ENCODE measurements around the gene IDH1. TPM values are rescaled to one million over a fixed set of nuclear protein-coding genes. Genes with fewer than 3 reads are reported as not detected.
"Not testable (repeated sequence)": the region's sequence is repeated elsewhere in the genome, so short reads cannot be mapped to it uniquely, and the experiment has no call there.

IDH1 gene
- total RNA-seq, 2 donors from 2014 or later, result 103 to 314 TPM

GRCh38 chr2:208265371-208265800, 10.5 kb upstream of the IDH1 start:
- Histone ChIP-seq H3K4me3 (peak overlapping the region; percentile 74 to 93), H3K27ac (peak overlapping the region; percentile 92 to 95), H3K9me3 (no peaks in the 10 kb centered on the region), H3K27me3 (replicated peaks; ENCODE audit: insufficient read depth) (no peaks in the 10 kb centered on the region), H3K4me1 (replicated peaks) (no peaks in the 10 kb centered on the region), H3K36me3 (no peaks in the 10 kb centered on the region)
- intact Hi-C loops (cut with DNase I), result loop anchor here (5.0 to 10.0 kb wide), 2 partner anchors 87 to 651 kb away; no protein-coding TSS in a partner anchor
- TF ChIP-seq POLR2A (IDR thresholded peaks at IDR 0.05) (no peak), CTCF (IDR thresholded peaks at IDR 0.05) (no peak), POLR2AphosphoS5 (IDR thresholded peaks at IDR 0.05) (no peak)
- WGBS, result 9% methylated on average over 9 of the region's 9 CpGs
- no peak for DNase-seq (ENCODE audit: low spot score)

DNA sequence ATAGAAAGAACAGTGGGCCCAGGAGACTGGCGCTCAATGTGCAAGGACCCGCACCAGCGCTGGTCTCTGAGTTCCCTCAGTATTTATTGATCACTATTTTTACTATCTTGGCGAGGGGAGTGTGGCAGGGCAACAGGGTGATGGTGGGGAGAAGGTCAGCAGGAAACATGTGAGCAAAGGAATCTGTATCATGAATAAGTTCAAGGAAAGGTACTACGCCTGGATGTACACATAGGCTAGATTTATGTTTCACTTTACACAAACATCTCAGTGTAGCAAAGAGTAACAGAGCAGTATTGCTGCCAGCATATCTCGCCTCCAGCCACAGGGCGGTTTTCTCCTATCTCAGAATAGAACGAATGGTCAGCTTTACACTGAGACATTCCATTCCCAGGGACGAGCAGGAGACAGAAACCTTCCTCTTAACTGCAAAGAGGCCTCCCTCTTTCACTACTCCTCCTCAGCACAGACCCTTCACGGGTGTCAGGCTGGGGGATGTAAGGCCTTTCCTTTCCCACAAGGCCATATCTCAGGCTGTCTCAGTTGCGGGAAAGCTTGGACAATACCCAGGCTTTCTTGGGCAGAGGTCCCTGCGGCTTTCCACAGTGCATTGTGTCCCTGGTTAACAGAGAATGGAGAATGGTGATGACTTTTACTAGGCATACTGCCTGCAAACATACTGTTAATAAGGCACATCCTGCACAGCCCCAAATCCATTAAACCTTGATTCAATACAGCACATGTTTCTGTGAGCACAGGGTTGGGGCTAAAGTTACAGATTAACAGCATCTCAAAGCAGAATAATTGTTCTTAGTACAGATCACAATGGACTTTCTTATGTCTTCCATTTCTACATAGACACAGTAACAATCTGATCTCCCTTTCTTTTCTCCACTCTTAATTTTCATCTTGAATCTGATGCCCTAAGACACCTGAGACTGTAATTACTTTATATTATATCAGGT, 2.3 kb upstream of the IDH1 start:
- H3K9me3 ChIP-seq; H3K27me3 ChIP-seq (replicated peaks; ENCODE audit: insufficient read depth); H3K4me1 ChIP-seq (replicated peaks); H3K4me3 ChIP-seq; H3K36me3 ChIP-seq: not testable (repeated sequence)
- TF ChIP-seq POLR2AphosphoS5 (IDR thresholded peaks at IDR 0.05), result peak; percentile 20
- WGBS, result 22% methylated on average over 12 of the region's 12 CpGs
- intact Hi-C loops (cut with DNase I), result loop anchor here (10.0 kb wide), 1 partner anchor 58 kb away; no protein-coding TSS in a partner anchor
- H3K27ac ChIP-seq, result peak overlapping the region; percentile 71 to 82
- DNase-seq (ENCODE audit: low spot score), result peak; percentile 57

- 45% methylated on average over 10 of the region's 10 CpGs for WGBS
Measured at GRCh38 chr2:208256192-208256782, 1.4 kb upstream of the IDH1 start.

DNA sequence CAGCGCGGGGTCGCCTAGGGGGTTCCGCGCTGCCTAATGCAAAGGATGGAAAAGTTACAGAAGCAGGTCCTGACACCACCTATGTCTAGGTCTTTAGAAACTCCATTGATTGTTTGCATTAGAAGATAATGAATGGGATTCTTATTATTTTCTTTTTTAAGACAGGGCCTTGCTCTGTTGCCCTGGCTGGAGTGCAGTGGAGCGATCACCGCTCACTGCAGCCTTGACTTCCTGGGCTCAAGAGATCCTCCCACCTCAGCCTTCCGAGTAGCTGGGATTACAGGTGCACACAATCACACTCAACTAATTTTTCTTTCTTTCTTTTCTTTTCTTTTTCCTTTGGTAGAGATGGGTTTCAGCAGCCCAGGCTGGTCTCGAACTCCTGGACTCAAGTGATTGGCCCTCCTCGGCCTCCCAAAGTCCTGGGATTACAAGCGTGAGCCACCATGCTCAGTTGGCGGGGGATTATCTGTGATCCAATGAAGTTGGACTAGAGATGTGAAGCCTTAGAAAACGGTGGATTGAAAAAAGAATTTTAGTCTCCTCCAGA, 761 bp upstream of the IDH1 start:
- Histone ChIP-seq H3K9me3 (no peaks in the 10 kb centered on the region), H3K4me3 (peak overlapping the region; percentile 68 to 77), H3K36me3 (no peaks in the 10 kb centered on the region), H3K27ac (peak overlapping the region; percentile 58 to 82), H3K4me1 (replicated peaks) (peaks cover 7% of the 10 kb centered on the region), H3K27me3 (replicated peaks; ENCODE audit: insufficient read depth) (no peaks in the 10 kb centered on the region)
- no peak for TF ChIP-seq POLR2AphosphoS5 (IDR thresholded peaks at IDR 0.05)
- TF ChIP-seq POLR2A (IDR thresholded peaks at IDR 0.05), result no peak
- TF ChIP-seq CTCF (IDR thresholded peaks at IDR 0.05), result no peak
- intact Hi-C loops (cut with DNase I), result loop anchor here (1.0 to 10.0 kb wide), 2 partner anchors 11 to 59 kb away; partner anchors contain the start of gene PIKFYVE
- DNase-seq (ENCODE audit: low spot score), result no peak
- WGBS, result 42% methylated on average over 13 of the region's 13 CpGs

More at GRCh38 chr2:208256192-208256782, 1.4 kb upstream of the IDH1 start:
- intact Hi-C loops (cut with DNase I), result loop anchor here (10.0 kb wide), 1 partner anchor 59 kb away; no protein-coding TSS in a partner anchor
- H3K9me3 ChIP-seq, result no peaks in the 10 kb centered on the region
- no peak for TF ChIP-seq POLR2A (IDR thresholded peaks at IDR 0.05)
- TF ChIP-seq CTCF (IDR thresholded peaks at IDR 0.05), result peak in 2 of 4 experiments; percentile 19 to 33
- TF ChIP-seq POLR2AphosphoS5 (IDR thresholded peaks at IDR 0.05), result no peak
- H3K4me3 ChIP-seq, result no peak overlapping the region
- DNase-seq (ENCODE audit: low spot score), result no peak
- no peaks in the 10 kb centered on the region for H3K36me3 ChIP-seq
- H3K27me3 ChIP-seq (replicated peaks; ENCODE audit: insufficient read depth), result no peaks in the 10 kb centered on the region
- peak overlapping the region; percentile 71 to 82 for H3K27ac ChIP-seq
- peaks cover 7% of the 10 kb centered on the region for H3K4me1 ChIP-seq (replicated peaks)

All from prostate gland (tissue), 2 donors.